Right atrium auricular region (tissue), 2 donors: ENCODE results near the gene TBX19. TPM values are rescaled to one million over a fixed set of nuclear protein-coding genes. Genes with fewer than 3 reads are reported as not detected.
"Not testable (repeated sequence)": the region's sequence is repeated elsewhere in the genome, so short reads cannot be mapped to it uniquely, and the experiment has no call there.

Experiments
- DNase-seq: peaks from one replicate; pipeline ENCODE4 v3.0.0-alpha.2; 2019; ENCODE audit warnings: low spot score
- H3K27ac ChIP-seq, 2 donors: fragments of 200-600 bp; sonication (generic); 1 replicate in 1 of 2; 2 replicates in 1 of 2; pipeline ENCODE4 v1.5.1; 2016 to 2019
- H3K27me3 ChIP-seq, 2 donors: fragments of 200-600 bp; sonication (generic); one replicate each; pipeline versions ENCODE4 v1.5.1 to v1.6.0; 2017 to 2019
- H3K36me3 ChIP-seq: fragments of 200-600 bp; sonication (generic); one replicate; pipeline ENCODE4 v1.5.1; 2016
- H3K4me1 ChIP-seq, 2 donors: fragments of 200-600 bp; sonication (generic); one replicate each; pipeline versions ENCODE4 v1.5.1 to v1.6.0; 2017 to 2019
- H3K4me3 ChIP-seq, 2 donors: fragments of 200-600 bp; sonication (generic); 1 replicate in 1 of 2; 2 replicates in 1 of 2; pipeline ENCODE4 v1.5.1; 2017 to 2019; ENCODE audit warnings: mild to moderate bottlenecking in 1 of 2, moderate library complexity in 1 of 2
- H3K9me3 ChIP-seq, 2 donors: fragments of 200-600 bp; sonication (generic); one replicate each; pipeline ENCODE4 v1.5.1; 2019
- CTCF ChIP-seq, 2 donors: fragments of 200-600 bp; sonication (generic); IDR thresholded peaks; one replicate each; pipeline ENCODE4 v1.5.1; 2019; ENCODE audit warnings: antibody characterized with exemption in 2 of 2
- total RNA-seq, 2 donors: library from RNA; depleted of rRNA; stranded (reverse); fragments of >200 nt; gene quantifications; one replicate each; pipeline ENCODE4 v1.1.0, GENCODE V29; 2016

TBX19 gene
- total RNA-seq, 2 donors from 2014 or later: 0.30 to 0.63 TPM

DNA sequence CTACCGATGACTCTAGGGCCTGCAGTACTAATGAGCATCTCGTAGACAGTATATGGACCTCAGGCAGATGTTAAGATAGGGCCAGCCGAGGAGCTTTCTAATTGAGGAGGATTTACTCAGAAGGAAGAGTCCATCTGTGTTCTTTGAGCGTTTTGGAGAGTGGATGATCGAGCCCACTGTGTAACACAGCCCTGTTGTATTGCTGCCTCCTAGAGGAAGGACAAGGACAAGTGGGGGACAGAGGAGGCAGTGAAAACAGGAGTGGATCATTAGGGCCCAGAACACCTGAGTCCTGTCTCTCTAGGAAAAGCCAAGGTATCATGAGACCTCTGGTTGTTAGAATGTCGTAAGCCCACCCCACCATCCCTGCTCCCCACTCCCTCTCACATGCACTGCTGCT lies 62.9 kb downstream of the TBX19 start:
- Histone ChIP-seq H3K9me3 (no peaks in the 10 kb centered on the region), H3K27ac (no peak overlapping the region), H3K4me3 (no peak overlapping the region), H3K36me3 (no peaks in the 10 kb centered on the region), H3K27me3 (no peaks in the 10 kb centered on the region), H3K4me1 (peaks cover 0 to 11% of the 10 kb centered on the region in 2 donors)
- no peak for TF ChIP-seq CTCF (IDR thresholded peaks at IDR 0.05)
- no peak for DNase-seq

DNA sequence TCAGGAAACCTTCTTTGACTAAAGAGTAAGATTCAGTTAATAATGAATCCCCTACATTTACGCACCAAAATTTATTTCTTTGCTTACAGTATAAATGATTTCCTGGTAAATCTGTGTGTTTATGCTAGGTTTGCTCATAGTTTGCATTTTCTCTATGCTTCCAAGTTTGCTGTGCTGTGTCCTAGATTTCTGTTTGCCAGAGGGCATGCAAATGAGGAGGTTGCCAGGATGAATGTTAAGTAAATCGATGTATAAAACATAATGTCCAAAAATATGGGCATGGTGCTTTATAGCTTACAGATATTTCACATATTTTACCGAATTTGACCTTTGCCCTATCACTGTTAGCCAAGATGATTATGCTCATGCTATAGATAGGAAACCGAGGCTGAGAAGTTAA lies 63.8 kb downstream of the TBX19 start:
- Histone ChIP-seq H3K4me1 (peaks cover 0 to 11% of the 10 kb centered on the region in 2 donors), H3K4me3 (no peak overlapping the region), H3K27ac (no peak overlapping the region), H3K9me3 (no peaks in the 10 kb centered on the region), H3K27me3 (no peaks in the 10 kb centered on the region), H3K36me3 (no peaks in the 10 kb centered on the region)
- no peak for TF ChIP-seq CTCF (IDR thresholded peaks at IDR 0.05)
- no peak for DNase-seq

DNA sequence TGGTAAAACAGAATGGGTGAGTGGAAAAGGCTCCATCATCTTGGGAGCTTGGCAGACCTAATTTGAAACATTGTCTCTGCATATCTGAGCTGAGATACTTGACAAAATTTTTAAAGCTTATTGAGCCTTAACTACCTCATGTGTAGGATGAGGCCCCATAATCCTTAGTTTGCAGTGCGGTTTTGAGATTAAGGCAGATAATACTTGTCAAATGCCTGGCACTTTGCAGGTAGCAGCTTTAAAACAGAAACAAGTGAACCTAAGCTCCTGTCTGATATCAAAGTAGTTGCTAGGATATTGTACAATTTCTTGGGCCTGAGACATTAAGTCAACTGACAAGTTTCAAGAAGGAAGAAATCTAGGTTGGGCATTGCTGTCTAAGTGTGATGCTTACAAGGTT lies 65.3 kb downstream of the TBX19 start:
- Histone ChIP-seq H3K9me3 (no peaks in the 10 kb centered on the region), H3K4me3 (no peak overlapping the region), H3K27me3 (no peaks in the 10 kb centered on the region), H3K4me1 (peaks cover 0 to 11% of the 10 kb centered on the region in 2 donors), H3K27ac (no peak overlapping the region), H3K36me3 (no peaks in the 10 kb centered on the region)
- DNase-seq: no peak
- no peak for TF ChIP-seq CTCF (IDR thresholded peaks at IDR 0.05)

- DNase-seq: no peak
- no peak for TF ChIP-seq CTCF (IDR thresholded peaks at IDR 0.05)
- H3K27me3 ChIP-seq: no peaks in the 10 kb centered on the region
- no peak overlapping the region for H3K4me3 ChIP-seq
- H3K9me3 ChIP-seq: no peaks in the 10 kb centered on the region
- no peak overlapping the region for H3K27ac ChIP-seq
- H3K36me3 ChIP-seq: no peaks in the 10 kb centered on the region
- peaks cover 0 to 6% of the 10 kb centered on the region in 2 donors for H3K4me1 ChIP-seq
Observed at GRCh38 chr1:168347630-168348029, 67.0 kb downstream of the TBX19 start.

DNA sequence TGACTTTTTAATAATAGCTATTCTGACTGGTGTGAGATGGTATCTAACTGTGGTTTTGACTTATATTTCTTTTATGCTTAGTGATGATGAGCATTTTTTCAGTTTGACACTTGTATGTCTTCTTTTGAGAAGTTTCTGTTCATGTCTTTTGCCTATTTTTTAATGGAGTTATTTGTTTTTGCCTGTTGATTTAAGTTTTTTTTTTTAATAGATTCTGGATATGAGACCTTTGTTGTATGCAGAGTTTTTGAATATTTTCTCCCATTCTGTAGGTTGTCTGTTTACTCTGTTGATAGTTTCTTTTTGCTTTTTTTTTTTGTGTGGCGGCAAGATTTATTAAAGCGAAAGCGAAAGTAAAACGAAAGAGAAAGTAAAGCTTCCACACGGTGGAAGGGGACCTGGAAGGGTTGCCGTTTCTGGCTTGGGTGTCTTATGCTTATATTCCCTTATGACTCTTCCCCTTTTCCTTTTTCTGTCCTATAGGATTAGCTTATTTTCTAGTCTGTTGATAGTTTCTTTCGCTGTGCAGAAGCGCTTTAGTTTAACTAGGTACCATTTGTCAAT lies 67.6 kb downstream of the TBX19 start:
- no peak for TF ChIP-seq CTCF (IDR thresholded peaks at IDR 0.05)
- Histone ChIP-seq H3K4me1 (no peaks in the 10 kb centered on the region), H3K36me3 (no peaks in the 10 kb centered on the region), H3K4me3 (peak overlapping the region; percentile 20 to 32), H3K27ac (no peak overlapping the region), H3K9me3 (no peaks in the 10 kb centered on the region), H3K27me3 (no peaks in the 10 kb centered on the region)
- DNase-seq: no peak

- not testable (repeated sequence) for H3K27ac ChIP-seq, H3K27me3 ChIP-seq, DNase-seq, H3K9me3 ChIP-seq, H3K4me3 ChIP-seq, H3K36me3 ChIP-seq, H3K4me1 ChIP-seq
Observed at GRCh38 chr1:168354335-168355269, 73.9 kb downstream of the TBX19 start.
